ENCODE data around the gene TDRD10.
"Not testable (repeated sequence)": the region's sequence is repeated elsewhere in the genome, so short reads cannot be mapped to it uniquely, and the experiment has no call there.

The TDRD10 gene

GRCh38 chr1:154514066-154514553 lies 12.1 kb downstream of the TDRD10 start:
- DNase-seq (ENCODE audit: low read depth) = no peak

GRCh38 chr1:154517661-154518060 lies 15.6 kb downstream of the TDRD10 start:
- DNase-seq (ENCODE audit: low read depth) = no peak

GRCh38 chr1:154519591-154519991 lies 17.6 kb downstream of the TDRD10 start:
- DNase-seq (ENCODE audit: low read depth) = no peak

- DNase-seq (ENCODE audit: low read depth) = no peak
Measured at GRCh38 chr1:154520333-154520732, 18.3 kb downstream of the TDRD10 start.

GRCh38 chr1:154521695-154522094 lies 19.7 kb downstream of the TDRD10 start:
- DNase-seq (ENCODE audit: low read depth) = no peak

GRCh38 chr1:154524881-154525280 lies 22.9 kb downstream of the TDRD10 start:
- DNase-seq (ENCODE audit: low read depth) = peak; percentile 7

- DNase-seq (ENCODE audit: low read depth) = no peak
Measured at GRCh38 chr1:154527192-154527591, 25.2 kb downstream of the TDRD10 start.

GRCh38 chr1:154529308-154529707 lies 27.3 kb downstream of the TDRD10 start:
- DNase-seq (ENCODE audit: low read depth) = no peak

GRCh38 chr1:154531950-154532349 lies 29.9 kb downstream of the TDRD10 start:
- DNase-seq (ENCODE audit: low read depth) = not testable (repeated sequence)

GRCh38 chr1:154533952-154534844 lies 32.2 kb downstream of the TDRD10 start:
- peak; percentile 28 for DNase-seq (ENCODE audit: low read depth)

- peak; percentile 30 for DNase-seq (ENCODE audit: low read depth)
Measured at GRCh38 chr1:154536570-154536969, 34.6 kb downstream of the TDRD10 start.

GRCh38 chr1:154539486-154540483 lies 37.8 kb downstream of the TDRD10 start:
- no peak for DNase-seq (ENCODE audit: low read depth)

GRCh38 chr1:154541231-154541630 lies 39.2 kb downstream of the TDRD10 start:
- no peak for DNase-seq (ENCODE audit: low read depth)

GRCh38 chr1:154546264-154547063 lies 44.4 kb downstream of the TDRD10 start:
- peak; percentile 68 for DNase-seq (ENCODE audit: low read depth)

GRCh38 chr1:154547105-154547732 lies 45.2 kb downstream of the TDRD10 start:
- no peak for DNase-seq (ENCODE audit: low read depth)

GRCh38 chr1:154548028-154548427 lies 46.0 kb downstream of the TDRD10 start:
- no peak for DNase-seq (ENCODE audit: low read depth)

GRCh38 chr1:154549202-154549770 lies 47.3 kb downstream of the TDRD10 start:
- DNase-seq (ENCODE audit: low read depth) = no peak

- no peak for DNase-seq (ENCODE audit: low read depth)
Measured at GRCh38 chr1:154550070-154550469, 48.1 kb downstream of the TDRD10 start.

GRCh38 chr1:154550657-154551056 lies 48.6 kb downstream of the TDRD10 start:
- DNase-seq (ENCODE audit: low read depth) = no peak

GRCh38 chr1:154551474-154551873 lies 49.5 kb downstream of the TDRD10 start:
- DNase-seq (ENCODE audit: low read depth) = no peak

- DNase-seq (ENCODE audit: low read depth) = no peak
Measured at GRCh38 chr1:154552036-154552435, 50.0 kb downstream of the TDRD10 start.

Measured in EH (cell line).